Amygdala (tissue), 56 donors: Measurements from ENCODE around the gene CBX4.

ENCODE experiments used
- DNase-seq, 56 donors: peaks; one replicate each; lab custom pipeline; 2025; lab: John Stamatoyannopoulos, UW

The CBX4 gene

DNA sequence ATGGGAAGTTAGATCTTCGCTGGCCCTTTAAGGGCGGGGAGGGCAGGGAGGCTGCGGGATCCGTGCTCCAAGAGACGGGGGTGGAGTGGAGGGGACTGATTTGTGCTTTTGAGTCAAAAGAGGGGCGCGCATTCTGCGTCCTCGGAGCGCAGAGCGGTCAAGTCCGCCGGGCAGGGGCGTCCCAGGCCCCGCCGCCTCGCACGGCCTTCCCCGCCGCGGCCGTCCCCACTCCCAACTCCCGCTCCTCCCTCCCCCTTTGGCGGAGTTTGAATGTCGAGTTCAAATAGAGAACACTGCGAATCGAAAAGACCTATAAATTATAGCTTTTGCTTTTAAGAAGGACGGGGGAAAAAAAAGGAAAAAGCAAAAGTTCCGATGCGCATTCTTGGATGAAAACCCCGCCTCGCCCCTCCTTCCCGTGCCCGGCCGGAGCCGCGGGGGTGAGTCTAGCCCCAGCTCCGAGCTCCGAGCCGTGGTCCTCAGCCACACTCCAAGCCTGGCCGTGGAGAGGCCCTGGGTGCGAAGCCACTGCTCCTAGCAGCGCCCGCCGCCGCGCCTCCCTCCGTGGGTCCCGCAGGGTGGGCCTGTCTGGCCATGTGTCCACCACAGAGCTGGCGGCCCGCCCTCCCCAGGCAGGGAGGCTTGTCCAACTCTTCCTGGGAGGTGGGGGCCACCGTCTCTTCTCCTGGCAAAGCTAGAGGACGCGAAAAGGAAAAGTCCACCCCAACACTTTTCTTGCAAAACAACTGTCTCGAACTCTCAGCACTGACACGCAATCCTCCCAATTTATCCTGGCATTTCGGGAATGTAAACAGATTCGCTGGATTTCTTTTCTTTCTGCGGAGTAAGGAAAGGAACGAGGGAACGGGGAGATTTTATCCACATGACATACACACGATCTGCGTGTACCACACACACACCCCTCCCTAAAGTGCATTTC is 46.0 kb downstream of the CBX4 start:
- no peak for DNase-seq

DNA sequence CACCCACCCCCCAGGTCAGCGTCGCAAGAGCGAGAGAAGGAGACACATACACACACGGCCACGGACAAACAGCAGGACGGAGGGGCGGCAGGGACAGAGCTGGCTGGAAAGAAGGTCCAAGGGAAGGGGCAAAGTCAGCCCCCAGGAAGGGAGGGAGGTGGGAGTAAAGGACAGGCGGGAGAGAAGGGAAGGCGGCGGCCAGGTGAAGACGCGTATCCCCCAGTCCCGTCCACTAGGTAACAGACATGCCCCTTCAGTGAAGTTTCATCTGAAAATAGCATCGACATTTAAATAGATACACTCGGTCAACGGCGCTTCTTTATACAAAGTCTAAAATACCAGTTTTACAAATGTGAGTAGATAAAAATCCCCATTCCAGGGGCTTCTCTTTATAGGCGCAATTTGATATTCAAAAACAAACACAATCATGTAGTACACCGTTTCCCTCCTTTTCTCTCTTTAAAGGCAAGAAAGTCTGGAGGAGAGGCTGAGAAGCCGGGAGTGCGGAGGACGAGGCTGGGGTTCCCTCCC is 46.8 kb downstream of the CBX4 start:
- DNase-seq: no peak

DNA sequence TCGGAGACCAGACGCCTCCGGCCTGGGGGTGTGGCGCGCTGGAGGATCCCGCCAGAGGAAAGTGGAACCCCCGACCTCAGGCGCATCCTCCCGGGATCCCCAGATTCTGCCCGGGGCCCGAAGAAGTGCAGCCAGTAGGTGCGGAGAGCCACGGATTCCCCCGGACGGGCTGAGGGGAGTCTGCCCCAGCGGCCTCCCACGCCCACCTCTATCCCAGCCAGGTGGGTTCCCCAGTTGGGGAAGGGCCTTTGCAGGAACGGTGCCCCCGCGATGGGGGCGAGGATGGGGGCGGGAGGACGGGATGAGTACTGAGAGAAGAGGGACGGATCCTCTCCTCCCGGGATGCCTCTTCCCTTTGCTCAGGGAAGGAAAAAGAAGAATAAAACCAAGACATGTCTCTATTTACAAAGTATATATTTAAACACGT is 47.5 kb downstream of the CBX4 start:
- DNase-seq: no peak

DNA sequence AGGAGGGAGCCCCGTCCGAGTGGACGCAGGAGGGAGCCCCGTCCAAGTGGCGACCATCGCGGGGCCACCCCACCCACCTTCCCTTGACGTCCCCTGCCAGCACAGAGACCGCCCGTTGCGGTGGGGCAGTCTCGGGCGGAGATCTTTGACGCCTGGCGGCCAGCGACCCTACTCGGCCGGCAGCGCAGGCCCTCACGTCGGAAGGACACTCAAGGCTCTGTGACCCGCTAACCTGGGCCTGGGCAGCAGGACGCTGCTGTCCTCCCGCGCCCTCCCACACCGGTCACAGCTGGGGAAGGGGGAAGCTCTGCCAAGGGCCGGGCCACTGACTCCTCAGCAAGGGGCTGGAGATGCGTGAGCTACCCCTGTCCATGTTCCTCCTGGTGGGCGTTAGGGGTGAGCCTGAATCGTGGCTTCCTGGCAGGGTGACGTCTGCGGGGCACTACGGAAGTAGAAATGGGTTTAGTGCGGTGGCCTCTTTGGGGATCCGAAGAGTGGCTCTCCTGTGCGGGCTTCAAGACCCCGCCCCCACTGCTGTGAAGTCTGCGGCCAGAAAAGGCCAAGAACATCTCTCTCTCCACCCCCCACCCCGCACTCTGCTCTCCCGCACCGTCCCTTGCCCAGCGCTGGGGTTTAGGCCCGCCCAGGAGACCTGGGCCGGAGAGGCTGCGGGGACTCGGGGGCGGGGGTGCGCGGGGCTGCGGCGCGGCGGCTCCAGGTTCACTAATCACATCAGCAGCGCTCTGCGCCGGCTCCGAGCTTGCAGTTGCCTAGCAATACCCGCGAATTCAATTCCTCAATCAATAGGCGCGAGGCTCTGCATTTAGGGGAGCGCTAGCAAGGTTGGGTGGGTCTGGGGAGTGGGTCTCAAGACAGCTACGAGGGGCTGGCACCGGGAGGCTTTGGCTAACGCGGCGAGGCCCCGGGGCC is 48.2 kb downstream of the CBX4 start:
- DNase-seq: no peak

DNA sequence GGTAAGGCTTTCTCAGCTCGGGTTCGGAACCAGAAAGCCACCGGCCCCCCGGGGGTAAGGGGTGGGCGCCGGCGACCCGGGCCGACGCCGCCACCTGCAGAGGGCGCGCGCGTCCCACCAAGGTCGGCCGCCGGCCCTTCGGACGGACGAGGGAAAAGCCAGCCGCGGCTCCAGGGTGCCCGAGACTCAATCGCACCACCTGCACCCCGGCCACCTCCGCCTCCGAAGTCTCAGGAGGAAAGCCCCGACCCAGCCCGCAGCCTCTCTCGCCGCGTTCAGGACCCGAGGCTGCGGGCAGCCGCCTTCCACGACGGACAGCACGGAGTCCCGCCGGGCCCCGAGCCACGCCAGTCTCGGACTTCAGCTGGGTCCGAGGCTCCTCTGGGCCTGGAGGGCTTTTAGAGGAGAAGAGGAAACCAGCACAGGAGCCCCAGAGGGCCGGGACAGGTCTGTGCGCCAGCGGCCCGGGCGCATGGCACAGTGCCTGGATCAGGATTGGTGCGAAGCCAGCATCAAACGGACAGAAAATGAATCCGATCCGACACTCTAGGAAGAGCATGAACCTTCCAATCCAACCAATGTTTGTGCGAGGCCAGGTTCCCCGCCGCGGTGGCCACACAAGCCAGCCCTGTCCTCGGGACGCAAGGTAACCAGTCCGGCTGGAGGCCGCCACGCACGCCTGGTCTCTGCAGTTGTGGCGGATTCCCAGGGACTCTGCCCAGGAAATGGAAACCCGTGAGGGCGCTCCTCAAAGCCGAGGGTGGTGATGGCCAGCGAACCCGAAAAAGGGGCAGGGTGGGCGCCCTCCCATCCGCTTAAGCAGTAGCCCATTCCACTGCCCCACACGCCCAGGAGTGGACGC is 49.1 kb downstream of the CBX4 start:
- peak in 12 of 56 donors; percentile 6 to 61 (median 24) for DNase-seq

DNA sequence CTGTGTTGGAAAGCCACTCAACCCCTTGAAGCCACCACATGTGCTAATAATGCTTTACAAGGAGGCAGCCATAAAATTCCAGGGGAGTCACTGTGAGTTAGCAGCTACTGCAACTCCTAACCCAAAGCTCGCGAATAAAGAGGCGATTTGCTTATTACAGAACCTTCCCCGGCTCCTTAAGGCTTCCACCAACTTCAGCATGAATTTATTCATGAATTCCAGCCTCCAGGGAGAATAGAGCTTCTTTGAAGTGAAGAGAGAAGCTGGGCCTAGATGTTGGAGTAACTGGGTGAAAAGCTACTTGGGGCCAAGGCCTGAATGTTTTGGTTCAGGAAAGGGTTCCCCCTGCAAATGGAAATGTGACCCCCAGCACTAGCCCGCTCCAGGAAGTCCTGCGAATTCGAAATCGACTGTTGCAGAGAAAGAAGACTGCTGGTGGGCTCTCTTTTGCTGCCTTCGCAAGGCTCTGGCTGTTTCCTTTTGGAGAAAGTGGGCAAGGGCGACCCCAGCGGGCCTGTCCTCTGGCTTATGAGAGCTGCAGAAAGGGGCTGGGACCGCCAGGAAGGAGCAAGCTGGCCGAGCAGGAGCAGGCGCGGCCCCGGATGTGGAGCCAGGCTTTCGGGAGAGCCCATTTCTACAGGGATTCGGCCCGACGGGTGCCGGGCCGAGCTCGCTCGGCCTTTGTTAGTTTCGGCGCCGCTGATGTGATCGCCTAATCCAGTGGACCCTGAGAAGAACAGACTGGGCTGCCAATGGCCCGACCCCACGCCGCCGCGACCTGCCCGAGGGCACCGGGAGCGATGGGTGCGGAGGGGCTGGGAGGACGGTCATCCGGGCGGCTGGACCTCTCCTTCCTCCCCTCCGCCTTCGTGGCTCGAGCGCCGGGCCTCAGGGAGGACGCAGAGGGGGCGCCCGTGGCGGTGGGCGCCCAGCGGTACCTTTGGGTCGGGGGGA is 50.0 kb downstream of the CBX4 start:
- DNase-seq: no peak

DNA sequence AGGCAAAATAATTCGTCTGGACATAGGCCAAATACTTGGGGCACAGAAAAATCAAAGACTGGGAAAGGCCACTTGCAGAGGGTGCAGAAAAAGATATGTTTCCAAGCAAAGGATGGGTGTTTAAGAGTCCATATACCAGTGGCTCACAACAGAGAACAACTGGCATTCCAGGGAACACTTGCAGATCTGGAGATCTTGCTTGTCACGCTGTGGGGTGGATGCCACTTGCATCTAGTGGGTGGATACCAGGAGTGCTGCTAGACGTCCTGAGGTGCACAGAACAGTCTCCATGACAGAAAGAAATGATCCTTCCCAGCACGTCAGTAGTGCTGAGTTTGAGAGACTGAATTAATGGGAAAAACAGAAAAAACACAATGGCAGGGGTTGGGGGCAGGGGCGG is 50.8 kb downstream of the CBX4 start:
- no peak for DNase-seq

DNA sequence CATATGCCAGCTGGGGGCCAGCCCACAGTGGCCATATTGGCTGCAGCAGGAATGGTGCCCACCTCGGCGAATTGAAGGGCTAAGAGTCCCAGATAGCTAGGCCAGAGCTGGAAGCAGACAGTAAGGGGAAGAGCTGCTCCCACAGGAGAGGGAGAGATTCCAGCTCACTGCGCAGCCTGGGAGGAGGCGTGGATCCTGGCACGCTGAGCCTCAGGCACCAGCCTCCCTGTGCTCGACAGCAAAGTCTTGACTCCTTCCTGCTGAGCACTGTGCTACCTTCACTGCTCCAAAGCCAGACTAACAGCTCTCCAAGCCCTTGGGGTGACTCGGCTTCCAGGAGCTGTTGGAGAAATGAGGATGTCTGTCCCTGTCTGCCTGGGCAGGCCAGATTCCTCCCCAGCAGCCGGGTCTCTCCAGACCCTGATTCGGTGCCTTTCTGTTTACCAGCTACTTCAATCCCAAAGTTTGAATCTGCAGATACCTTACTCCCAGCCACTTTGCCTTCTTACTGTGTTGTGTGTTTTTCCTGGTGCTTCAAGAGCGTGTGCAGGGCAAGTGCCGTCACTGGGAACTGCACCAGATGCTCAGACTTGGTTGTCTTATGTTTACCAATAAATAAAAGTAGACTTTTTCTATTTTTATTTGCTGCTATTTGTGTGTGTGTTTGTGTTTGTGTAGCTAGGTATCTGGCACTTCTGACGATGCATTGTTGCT is 52.2 kb downstream of the CBX4 start:
- no peak for DNase-seq

DNA sequence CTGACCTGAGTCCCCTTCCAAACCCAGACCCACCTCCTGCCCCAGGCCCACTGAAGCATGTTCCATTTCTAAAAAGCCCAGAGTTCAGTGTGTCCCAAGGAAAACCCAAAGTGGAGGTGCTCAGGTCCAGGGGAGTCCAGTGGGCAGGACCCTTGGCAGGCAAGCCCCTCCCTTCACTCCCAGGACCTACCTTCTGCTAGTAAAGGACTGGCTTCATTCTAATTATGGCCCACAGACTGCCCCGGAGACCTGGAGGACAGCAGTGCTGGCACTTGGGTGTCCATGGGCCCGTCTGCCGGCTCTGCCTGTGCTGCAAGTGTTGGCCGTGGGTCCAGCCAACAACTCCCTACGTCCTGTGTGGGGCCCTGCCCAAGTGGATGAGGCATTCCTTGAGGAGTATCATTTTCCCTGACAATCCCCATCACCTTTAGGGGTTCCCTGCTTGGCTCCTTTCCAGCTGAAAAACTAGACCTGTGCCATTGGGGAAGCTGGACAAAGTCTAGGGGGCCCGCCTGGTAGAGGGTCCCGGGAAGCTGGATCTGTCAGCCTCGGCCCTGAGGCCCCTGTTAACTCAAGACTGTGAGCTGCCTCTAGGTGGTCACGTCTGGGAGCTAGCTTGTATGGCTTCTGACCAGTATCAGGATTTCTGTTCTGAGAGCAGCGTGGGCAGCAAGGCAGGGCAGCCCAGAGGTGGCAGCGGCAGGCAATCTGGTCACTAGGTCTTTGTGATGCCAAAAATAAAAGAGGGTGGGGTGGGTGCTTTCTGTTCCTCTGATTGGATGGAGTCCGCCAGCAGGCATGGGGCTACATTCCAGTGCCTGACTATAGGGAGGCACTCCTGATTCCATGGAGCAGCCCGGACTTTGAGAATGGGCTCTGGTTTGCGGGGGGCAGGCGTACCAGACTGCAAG is 53.1 kb downstream of the CBX4 start:
- DNase-seq: no peak

DNA sequence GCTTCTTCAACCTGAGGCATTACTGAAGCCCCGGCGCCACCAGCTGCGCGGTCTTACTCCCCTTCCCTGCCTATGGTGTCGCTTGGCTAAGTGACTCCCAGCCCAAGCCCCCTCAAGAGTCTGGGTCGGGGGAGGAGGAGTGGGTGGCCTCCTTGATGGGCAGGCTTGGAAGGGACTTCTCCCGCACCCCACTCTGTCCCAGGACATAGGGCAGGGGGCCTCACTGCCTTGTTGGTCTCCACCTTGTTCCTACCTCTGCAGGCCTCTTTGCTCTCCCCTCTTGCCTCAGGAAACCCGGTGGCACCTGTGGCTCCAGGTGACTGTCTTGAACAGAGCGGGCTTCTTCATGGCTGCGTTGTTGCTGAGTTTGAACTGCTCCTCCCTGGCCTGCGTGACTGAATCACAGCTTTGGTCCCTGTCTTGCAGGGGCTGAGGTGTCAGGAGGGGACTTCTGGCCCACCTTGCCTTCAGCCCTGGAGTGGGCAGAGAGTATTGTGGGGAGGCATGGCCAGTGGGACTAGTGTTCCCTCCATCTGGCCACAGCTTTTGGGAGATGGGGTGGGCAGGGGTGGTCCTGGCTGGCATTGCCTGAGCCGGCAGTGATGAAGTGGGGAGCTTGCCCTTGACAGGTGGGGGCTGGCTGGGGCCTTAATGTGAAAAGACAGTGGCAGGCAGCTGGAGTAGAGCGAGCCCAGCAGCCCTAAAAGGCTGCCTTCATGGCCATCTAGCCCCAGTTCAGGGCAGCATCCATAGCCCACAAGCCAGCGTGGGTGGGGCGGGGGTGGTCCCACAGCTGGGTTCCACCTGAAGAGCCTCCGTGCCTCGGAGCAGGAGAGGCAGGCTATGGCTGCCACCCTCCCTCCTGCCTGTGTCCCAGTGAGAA is 54.0 kb downstream of the CBX4 start:
- no peak for DNase-seq

DNA sequence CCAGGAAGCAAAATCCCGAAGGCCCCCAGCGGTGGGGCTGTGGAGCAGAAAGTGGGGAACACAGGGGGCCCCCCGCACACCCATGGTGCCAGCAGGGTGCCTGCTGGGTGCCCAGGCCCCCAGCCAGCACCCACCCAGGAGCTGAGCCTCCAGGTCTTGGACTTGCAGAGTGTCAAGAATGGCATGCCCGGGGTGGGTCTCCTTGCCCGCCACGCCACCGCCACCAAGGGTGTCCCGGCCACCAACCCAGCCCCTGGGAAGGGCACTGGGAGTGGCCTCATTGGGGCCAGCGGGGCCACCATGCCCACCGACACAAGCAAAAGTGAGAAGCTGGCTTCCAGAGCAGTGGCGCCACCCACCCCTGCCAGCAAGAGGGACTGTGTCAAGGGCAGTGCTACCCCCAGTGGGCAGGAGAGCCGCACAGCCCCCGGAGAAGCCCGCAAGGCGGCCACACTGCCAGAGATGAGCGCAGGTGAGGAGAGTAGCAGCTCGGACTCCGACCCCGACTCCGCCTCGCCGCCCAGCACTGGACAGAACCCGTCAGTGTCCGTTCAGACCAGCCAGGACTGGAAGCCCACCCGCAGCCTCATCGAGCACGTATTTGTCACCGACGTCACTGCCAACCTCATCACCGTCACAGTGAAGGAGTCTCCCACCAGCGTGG is 54.8 kb downstream of the CBX4 start:
- DNase-seq: no peak

DNA sequence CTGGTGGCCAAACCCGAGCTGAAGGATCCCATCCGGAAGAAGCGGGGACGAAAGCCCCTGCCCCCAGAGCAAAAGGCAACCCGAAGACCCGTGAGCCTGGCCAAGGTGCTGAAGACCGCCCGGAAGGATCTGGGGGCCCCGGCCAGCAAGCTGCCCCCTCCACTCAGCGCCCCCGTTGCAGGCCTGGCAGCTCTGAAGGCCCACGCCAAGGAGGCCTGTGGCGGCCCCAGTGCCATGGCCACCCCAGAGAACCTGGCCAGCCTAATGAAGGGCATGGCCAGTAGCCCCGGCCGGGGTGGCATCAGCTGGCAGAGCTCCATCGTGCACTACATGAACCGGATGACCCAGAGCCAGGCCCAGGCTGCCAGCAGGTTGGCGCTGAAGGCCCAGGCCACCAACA is 55.3 kb downstream of the CBX4 start:
- no peak for DNase-seq
